IPS-18a (cell line): ENCODE measurements around the gene MYL3.
"Not testable (repeated sequence)": the region's sequence is repeated elsewhere in the genome, so short reads cannot be mapped to it uniquely, and the experiment has no call there.

Experiments
- H3K27ac ChIP-seq: one replicate; pipeline ENCODE4 v1.5.1; 2013; ENCODE audit warnings: low read length
- H3K27me3 ChIP-seq: one replicate; pipeline ENCODE4 v1.6.1; 2013; ENCODE audit warnings: mild to moderate bottlenecking, low read length; ENCODE audit not compliant: control insufficient read depth, insufficient read depth
- H3K36me3 ChIP-seq: one replicate; pipeline ENCODE4 v1.6.1; 2013; ENCODE audit warnings: low read depth, low read length; ENCODE audit not compliant: control insufficient read depth
- H3K4me1 ChIP-seq: one replicate; pipeline ENCODE4 v1.6.1; 2013; ENCODE audit warnings: low read depth, low read length; ENCODE audit not compliant: control insufficient read depth
- H3K4me3 ChIP-seq: one replicate; pipeline ENCODE4 v1.5.1; 2013; ENCODE audit warnings: low read length
- H3K9ac ChIP-seq: one replicate; pipeline ENCODE4 v1.6.1; 2013; ENCODE audit warnings: mild to moderate bottlenecking, low read length, moderate library complexity
- H3K9me3 ChIP-seq: one replicate; pipeline ENCODE4 v1.6.1; 2013; ENCODE audit warnings: low read depth, low read length; ENCODE audit not compliant: control insufficient read depth

The MYL3 gene

GRCh38 chr3:46863261-46863782 lies at the start of gene MYL3:
Gene MYL3 (minus strand): TSS chr3:46863444. CDS start chr3:46863390, 54 bp downstream.
- Histone ChIP-seq H3K27me3 (no peaks in the 10 kb centered on the region), H3K4me3 (no peak within 1 kb of the TSS), H3K4me1 (no peaks in the 10 kb centered on the region), H3K36me3 (no peaks in the 10 kb centered on the region), H3K9me3 (no peaks in the 10 kb centered on the region), H3K27ac (no peak within 1 kb of the TSS), H3K9ac (no peak within 1 kb of the TSS)

- Histone ChIP-seq H3K9ac (no peak overlapping the region), H3K36me3 (peaks cover 6% of the 10 kb centered on the region), H3K4me3 (no peak overlapping the region), H3K9me3 (no peaks in the 10 kb centered on the region), H3K4me1 (no peaks in the 10 kb centered on the region), H3K27ac (no peak overlapping the region), H3K27me3 (no peaks in the 10 kb centered on the region)
Observed at GRCh38 chr3:46912986-46913385, 49.7 kb upstream of the MYL3 start.

GRCh38 chr3:46910914-46911313 lies 47.7 kb upstream of the MYL3 start:
- not testable (repeated sequence) for H3K36me3 ChIP-seq, H3K27me3 ChIP-seq, H3K9me3 ChIP-seq, H3K4me3 ChIP-seq, H3K27ac ChIP-seq, H3K9ac ChIP-seq, H3K4me1 ChIP-seq

- no peak overlapping the region for H3K4me3 ChIP-seq
- H3K27ac ChIP-seq, result no peak overlapping the region
- H3K9ac ChIP-seq, result no peak overlapping the region
- no peaks in the 10 kb centered on the region for H3K27me3 ChIP-seq
- no peaks in the 10 kb centered on the region for H3K9me3 ChIP-seq
- H3K4me1 ChIP-seq, result no peaks in the 10 kb centered on the region
- no peaks in the 10 kb centered on the region for H3K36me3 ChIP-seq
Observed at GRCh38 chr3:46910166-46910760, 47.0 kb upstream of the MYL3 start.

- no peak overlapping the region for H3K9ac ChIP-seq
- H3K36me3 ChIP-seq, result no peaks in the 10 kb centered on the region
- H3K4me3 ChIP-seq, result no peak overlapping the region
- H3K9me3 ChIP-seq, result no peaks in the 10 kb centered on the region
- no peaks in the 10 kb centered on the region for H3K27me3 ChIP-seq
- H3K4me1 ChIP-seq, result no peaks in the 10 kb centered on the region
- no peak overlapping the region for H3K27ac ChIP-seq
Observed at GRCh38 chr3:46909535-46910161, 46.4 kb upstream of the MYL3 start.

GRCh38 chr3:46908986-46909534 lies 45.8 kb upstream of the MYL3 start:
- no peaks in the 10 kb centered on the region for H3K27me3 ChIP-seq
- H3K9me3 ChIP-seq, result no peaks in the 10 kb centered on the region
- H3K4me1 ChIP-seq, result no peaks in the 10 kb centered on the region
- no peak overlapping the region for H3K4me3 ChIP-seq
- H3K36me3 ChIP-seq, result no peaks in the 10 kb centered on the region
- H3K9ac ChIP-seq, result no peak overlapping the region
- H3K27ac ChIP-seq, result no peak overlapping the region

- no peaks in the 10 kb centered on the region for H3K27me3 ChIP-seq
- H3K4me1 ChIP-seq, result no peaks in the 10 kb centered on the region
- no peaks in the 10 kb centered on the region for H3K9me3 ChIP-seq
- no peak overlapping the region for H3K4me3 ChIP-seq
- no peak overlapping the region for H3K9ac ChIP-seq
- H3K27ac ChIP-seq, result no peak overlapping the region
- no peaks in the 10 kb centered on the region for H3K36me3 ChIP-seq
Observed at GRCh38 chr3:46908294-46908985, 45.2 kb upstream of the MYL3 start.

- Histone ChIP-seq H3K4me1 (no peaks in the 10 kb centered on the region), H3K36me3 (no peaks in the 10 kb centered on the region), H3K27me3 (no peaks in the 10 kb centered on the region), H3K27ac (no peak overlapping the region), H3K9me3 (no peaks in the 10 kb centered on the region), H3K4me3 (no peak overlapping the region), H3K9ac (no peak overlapping the region)
Observed at GRCh38 chr3:46907960-46908293, 44.7 kb upstream of the MYL3 start.

GRCh38 chr3:46907271-46907670 lies 44.0 kb upstream of the MYL3 start:
- H3K4me3 ChIP-seq, result no peak overlapping the region
- no peaks in the 10 kb centered on the region for H3K36me3 ChIP-seq
- H3K27ac ChIP-seq, result no peak overlapping the region
- H3K4me1 ChIP-seq, result no peaks in the 10 kb centered on the region
- H3K27me3 ChIP-seq, result no peaks in the 10 kb centered on the region
- H3K9me3 ChIP-seq, result no peaks in the 10 kb centered on the region
- H3K9ac ChIP-seq, result no peak overlapping the region

GRCh38 chr3:46906471-46907058 lies 43.3 kb upstream of the MYL3 start:
- H3K36me3 ChIP-seq, result no peaks in the 10 kb centered on the region
- no peaks in the 10 kb centered on the region for H3K4me1 ChIP-seq
- no peak overlapping the region for H3K27ac ChIP-seq
- no peaks in the 10 kb centered on the region for H3K27me3 ChIP-seq
- H3K9ac ChIP-seq, result no peak overlapping the region
- no peaks in the 10 kb centered on the region for H3K9me3 ChIP-seq
- H3K4me3 ChIP-seq, result no peak overlapping the region

- H3K4me3 ChIP-seq, result no peak overlapping the region
- no peak overlapping the region for H3K27ac ChIP-seq
Observed at GRCh38 chr3:46905661-46906451, 42.6 kb upstream of the MYL3 start.

More at GRCh38 chr3:46905661-46906451, 42.6 kb upstream of the MYL3 start:
- H3K9ac ChIP-seq, result no peak overlapping the region
- H3K27me3 ChIP-seq, result no peaks in the 10 kb centered on the region
- no peaks in the 10 kb centered on the region for H3K4me1 ChIP-seq
- H3K9me3 ChIP-seq, result no peaks in the 10 kb centered on the region
- H3K36me3 ChIP-seq, result no peaks in the 10 kb centered on the region
